ENCODE measurements around the gene PDE3A.

Gene PDE3A

GRCh38 chr12:20716985-20717384 is 348.6 kb downstream of the PDE3A start:
- no peak for DNase-seq (ENCODE audit: low read depth)

DNA sequence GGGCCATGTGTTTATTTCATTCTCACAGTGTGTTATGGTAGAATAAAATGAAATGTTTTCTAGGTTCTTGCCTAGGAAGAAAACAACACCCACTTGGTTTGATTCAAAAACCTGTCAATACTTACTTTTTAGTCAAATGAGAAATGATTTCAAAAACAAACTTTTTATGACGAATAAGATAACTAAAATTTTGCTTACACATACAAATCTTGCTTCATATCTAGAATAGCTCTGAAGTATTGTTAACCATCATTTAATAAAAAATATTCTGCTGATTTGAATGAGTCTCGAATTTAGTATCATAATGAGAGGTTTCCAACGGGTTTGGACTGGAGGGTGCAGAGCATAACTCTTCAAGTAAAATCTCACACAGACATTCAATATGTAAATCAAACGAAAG is 350.0 kb downstream of the PDE3A start:
- DNase-seq (ENCODE audit: low read depth), result no peak

- no peak for DNase-seq (ENCODE audit: low read depth)
Observed at GRCh38 chr12:20722142-20722541, 353.8 kb downstream of the PDE3A start.

DNA sequence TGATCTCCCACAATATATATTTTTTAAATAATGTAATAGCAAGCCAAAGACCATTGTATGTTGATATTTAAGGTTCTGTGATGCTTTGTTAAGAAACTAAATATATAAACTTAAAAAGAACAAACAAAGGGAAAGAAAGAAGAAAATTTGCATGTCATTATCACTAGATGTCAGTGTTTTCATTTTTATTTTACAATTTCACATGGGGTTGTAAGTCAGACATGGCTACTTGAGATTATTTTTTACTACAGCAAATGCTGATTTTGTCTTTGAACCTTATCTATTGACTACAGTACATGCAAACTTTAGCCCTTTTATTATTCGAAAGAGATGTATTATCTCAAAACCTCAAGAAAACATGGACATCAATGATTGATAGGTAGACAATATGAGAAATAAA is 362.9 kb downstream of the PDE3A start:
- DNase-seq (ENCODE audit: low read depth), result no peak
